Neural cell (in vitro differentiated cells): ENCODE data around the gene ARHGAP6. TPM values are rescaled to one million over a fixed set of nuclear protein-coding genes. Genes with fewer than 3 reads are reported as not detected.

Experiments
- H2AFZ ChIP-seq: fragments of 200-600, 300-800 bp; sonication (generic), shearing (Covaris generic); 2 replicates; pipeline ENCODE4 v1.6.0; 2014; ENCODE audit warnings: low read depth, mild to moderate bottlenecking, antibody characterized with exemption, low read length, moderate library complexity
- H3F3A ChIP-seq: fragments of 200-600 bp; shearing (Covaris generic); 2 replicates; pipeline ENCODE4 v1.6.1; 2016; ENCODE audit warnings: mild to moderate bottlenecking, moderate library complexity, mixed read lengths, antibody characterized with exemption, low read length; ENCODE audit not compliant: insufficient read depth, poor library complexity, severe bottlenecking
- H3K27ac ChIP-seq: fragments of 200-600, 300-800 bp; sonication (generic), shearing (Covaris generic); 2 replicates; pipeline ENCODE4 v1.5.1; 2014; ENCODE audit warnings: mild to moderate bottlenecking, low read length, moderate library complexity
- H3K27me3 ChIP-seq: fragments of 300-800, 200-600 bp; sonication (generic), shearing (Covaris generic); 2 replicates; pipeline ENCODE4 v1.6.0; 2014; ENCODE audit warnings: mild to moderate bottlenecking, low read depth, low read length, moderate library complexity; ENCODE audit not compliant: insufficient read depth
- H3K36me3 ChIP-seq: fragments of 300-800, 200-600 bp; sonication (generic), shearing (Covaris generic); 2 replicates; pipeline ENCODE4 v1.5.1; 2014; ENCODE audit warnings: mild to moderate bottlenecking, antibody characterized with exemption, low read length, moderate library complexity; ENCODE audit not compliant: insufficient read depth
- H3K4me2 ChIP-seq: fragments of 300-800, 200-600 bp; sonication (generic), shearing (Covaris generic); 2 replicates; pipeline ENCODE4 v1.6.0; 2014; ENCODE audit warnings: mild to moderate bottlenecking, low read length
- H3K4me3 ChIP-seq: fragments of 300-800, 200-600 bp; sonication (generic), shearing (Covaris generic); 2 replicates; pipeline ENCODE4 v1.5.1; 2014; ENCODE audit warnings: mild to moderate bottlenecking, low read length, moderate library complexity
- H3K79me2 ChIP-seq: fragments of 200-600 bp; shearing (Covaris generic); replicated peaks from 2 replicates; pipeline ENCODE4 v1.6.0; 2014; ENCODE audit warnings: mild to moderate bottlenecking, low read length, moderate library complexity; ENCODE audit not compliant: insufficient read depth
- H3K9ac ChIP-seq: fragments of 300-800, 200-600 bp; sonication (generic), shearing (Covaris generic); 2 replicates; pipeline ENCODE4 v1.6.1; 2016; ENCODE audit warnings: mild to moderate bottlenecking, low read length, mixed read lengths
- H3K9me2 ChIP-seq: fragments of 200-600 bp; shearing (Covaris generic); 2 replicates; pipeline ENCODE4 v1.6.1; 2016; ENCODE audit warnings: mild to moderate bottlenecking, low read length, mixed read lengths; ENCODE audit not compliant: insufficient read depth
- H3K9me3 ChIP-seq: fragments of 200-600, 300-800 bp; sonication (generic), shearing (Covaris generic); 2 replicates; pipeline ENCODE4 v1.6.1; 2016; ENCODE audit warnings: mild to moderate bottlenecking, mixed run types, low read length, moderate library complexity, mixed read lengths
- H4K20me1 ChIP-seq: fragments of 200-600 bp; shearing (Covaris generic); 2 replicates; pipeline ENCODE4 v1.6.1; 2016; ENCODE audit warnings: mild to moderate bottlenecking, mixed run types; ENCODE audit not compliant: insufficient read depth
- CTCF ChIP-seq: fragments of 450-650 bp; IDR thresholded peaks from 2 replicates; pipeline ENCODE4 v1.5.1; 2014; ENCODE audit warnings: antibody characterized with exemption, mild to moderate bottlenecking, moderate library complexity; ENCODE audit not compliant: poor library complexity, severe bottlenecking
- EP300 ChIP-seq: fragments of 450-650 bp; conservative IDR thresholded peaks from 2 replicates; pipeline ENCODE4 v1.6.1; 2014; ENCODE audit warnings: antibody characterized with exemption, mild to moderate bottlenecking, moderate library complexity; ENCODE audit not compliant: poor library complexity, severe bottlenecking
- EZH2 ChIP-seq: fragments of 200-600, 300-800 bp; shearing (Covaris generic), sonication (generic); IDR thresholded peaks from 2 replicates; pipeline ENCODE4 v1.6.1; 2014; ENCODE audit warnings: antibody characterized with exemption, low read length, borderline replicate concordance, mild to moderate bottlenecking; ENCODE audit not compliant: insufficient read depth, poor library complexity, severe bottlenecking
- MXI1 ChIP-seq: fragments of 450-650 bp; conservative IDR thresholded peaks from 2 replicates; pipeline ENCODE4 v1.6.1; 2014; ENCODE audit warnings: antibody characterized with exemption, mild to moderate bottlenecking; ENCODE audit not compliant: poor library complexity, severe bottlenecking
- POLR2AphosphoS5 ChIP-seq: IDR thresholded peaks from 2 replicates; pipeline ENCODE4 v1.6.1; 2012
- RAD21 ChIP-seq: fragments of 450-650 bp; conservative IDR thresholded peaks from 2 replicates; pipeline ENCODE4 v1.6.1; 2014; ENCODE audit warnings: antibody characterized with exemption, mild to moderate bottlenecking, moderate library complexity
- REST ChIP-seq: IDR thresholded peaks from 2 replicates; pipeline ENCODE4 v1.6.1; 2012; ENCODE audit warnings: borderline replicate concordance
- SMC3 ChIP-seq: fragments of 450-650 bp; conservative IDR thresholded peaks from 2 replicates; pipeline ENCODE4 v1.6.1; 2014; ENCODE audit warnings: antibody characterized with exemption, mild to moderate bottlenecking, moderate library complexity; ENCODE audit not compliant: poor library complexity
- TAF1 ChIP-seq: IDR thresholded peaks from 2 replicates; pipeline ENCODE4 v1.6.1; 2012; ENCODE audit warnings: low read depth
- polyA plus RNA-seq: library from polyadenylated mRNA; depleted of rRNA; stranded (reverse); fragments of >200 nt; gene quantifications from 2 replicates; pipeline ENCODE4 v1.2.3, GENCODE V29; 2014

The ARHGAP6 gene
- polyA plus RNA-seq, 1 donor from 2014 or later, result 0.40 TPM

- no peak for TF ChIP-seq POLR2AphosphoS5
Measured at GRCh38 chrX:11424903-11425674, 240.6 kb downstream of the ARHGAP6 start (continued).

GRCh38 chrX:11423949-11424348 is 241.8 kb downstream of the ARHGAP6 start:
- no peak overlapping the region for H3K27ac ChIP-seq
- H3K4me2 ChIP-seq, result no peak overlapping the region
- H2AFZ ChIP-seq, result no peak overlapping the region
- no peak overlapping the region for H3K9ac ChIP-seq
- H3K4me3 ChIP-seq, result no peak overlapping the region
- H3F3A ChIP-seq, result no peaks in the 10 kb centered on the region
- no peaks in the 10 kb centered on the region for H4K20me1 ChIP-seq
- no peaks in the 10 kb centered on the region for H3K79me2 ChIP-seq
- no peaks in the 10 kb centered on the region for H3K9me3 ChIP-seq
- TF ChIP-seq REST (no peak), MXI1 (no peak), EZH2 (no peak), RAD21 (no peak), SMC3 (no peak), TAF1 (no peak), EP300 (no peak), CTCF (no peak), POLR2AphosphoS5 (no peak)
- H3K36me3 ChIP-seq, result no peaks in the 10 kb centered on the region
- H3K9me2 ChIP-seq, result no peaks in the 10 kb centered on the region
- H3K27me3 ChIP-seq, result peaks cover 7% of the 10 kb centered on the region

GRCh38 chrX:11423362-11423818 is 242.3 kb downstream of the ARHGAP6 start:
- TF ChIP-seq SMC3 (no peak), EP300 (no peak), EZH2 (no peak), CTCF (no peak), REST (no peak), TAF1 (no peak), MXI1 (no peak), POLR2AphosphoS5 (no peak), RAD21 (no peak)
- Histone ChIP-seq H3K36me3 (no peaks in the 10 kb centered on the region), H4K20me1 (no peaks in the 10 kb centered on the region), H3K4me3 (no peak overlapping the region), H3K79me2 (no peaks in the 10 kb centered on the region), H3F3A (no peaks in the 10 kb centered on the region), H3K9ac (no peak overlapping the region), H3K27ac (no peak overlapping the region), H3K4me2 (no peak overlapping the region), H3K27me3 (peaks cover 7% of the 10 kb centered on the region), H2AFZ (no peak overlapping the region), H3K9me3 (no peaks in the 10 kb centered on the region), H3K9me2 (no peaks in the 10 kb centered on the region)
